Testis (tissue), 3 donors: ENCODE results near the gene APPL1. TPM values are rescaled to one million over a fixed set of nuclear protein-coding genes. Genes with fewer than 3 reads are reported as not detected.

Experiments used
- DNase-seq: peaks from one replicate; pipeline ENCODE4 v3.0.0-alpha.2; 2019
- H3K27ac ChIP-seq, 2 donors: fragments of 200-600 bp; sonication (generic); one replicate each; pipeline ENCODE4 v1.5.1; 2019
- H3K27me3 ChIP-seq: fragments of 200-600 bp; sonication (generic); one replicate; pipeline ENCODE4 v1.5.1; 2019
- H3K36me3 ChIP-seq: fragments of 200-600 bp; sonication (generic); one replicate; pipeline ENCODE4 v1.5.1; 2017; ENCODE audit warnings: low read depth; ENCODE audit errors: missing control alignments
- H3K4me1 ChIP-seq: fragments of 200-600 bp; sonication (generic); one replicate; pipeline ENCODE4 v1.5.1; 2019
- H3K4me3 ChIP-seq, 2 donors: fragments of 200-600 bp; sonication (generic); one replicate each; pipeline ENCODE4 v1.5.1; 2017 to 2019
- H3K9me3 ChIP-seq: fragments of 200-600 bp; sonication (generic); one replicate; pipeline ENCODE4 v1.5.1; 2017
- POLR2A ChIP-seq: fragments of 450-650 bp; IDR thresholded peaks from one replicate; pipeline ENCODE4 v1.6.1; 2017; ENCODE audit warnings: antibody characterized with exemption, mild to moderate bottlenecking, moderate library complexity
- WGBS, 2 donors: methylation state at CpG; one replicate each; pipeline ENCODE4 v1.1.5; 2018; 5-methylcytosine and 5-hydroxymethylcytosine counted together
- intact Hi-C: fragments of 100-400 bp; cut with DNase I; formaldehyde crosslinking; loops from one replicate; pipeline ENCODE4 v1.15.1; 2023; ENCODE audit warnings: low total_unique reads
- polyA plus RNA-seq: library from polyadenylated mRNA; stranded (reverse); fragments of 350-450 nt; fragmentation: Illumina TruSeq; extraction: RNeasy Lipid Tissue Mini Kit (QIAGEN cat#74804); gene quantifications from one replicate; pipeline ENCODE4 v1.2.3, GENCODE V29; 2014; ENCODE audit warnings: low read depth, low replicate concordance; ENCODE audit not compliant: insufficient read depth
- total RNA-seq, 2 donors: library from RNA; depleted of rRNA; stranded (reverse); fragments of >200 nt; gene quantifications; one replicate each; pipeline ENCODE4 v1.2.3, GENCODE V29; 2016
- TF ChIP-seq, protein P1 (sequence below), 3 experiments: fragments of 450-650 bp in 2 of 3; fragments of 200-600 bp in 1 of 3; sonication (generic) in 1 of 3; IDR thresholded peaks; one replicate each; pipeline ENCODE4 v1.5.1; 2016 to 2019; ENCODE audit warnings: antibody characterized with exemption in 3 of 3, mild to moderate bottlenecking in 2 of 3, moderate library complexity in 1 of 3

The APPL1 gene
- total and polyA plus RNA-seq, 3 donors from 2014 or later = 26.6 to 48.5 (median 47.4) TPM

DNA sequence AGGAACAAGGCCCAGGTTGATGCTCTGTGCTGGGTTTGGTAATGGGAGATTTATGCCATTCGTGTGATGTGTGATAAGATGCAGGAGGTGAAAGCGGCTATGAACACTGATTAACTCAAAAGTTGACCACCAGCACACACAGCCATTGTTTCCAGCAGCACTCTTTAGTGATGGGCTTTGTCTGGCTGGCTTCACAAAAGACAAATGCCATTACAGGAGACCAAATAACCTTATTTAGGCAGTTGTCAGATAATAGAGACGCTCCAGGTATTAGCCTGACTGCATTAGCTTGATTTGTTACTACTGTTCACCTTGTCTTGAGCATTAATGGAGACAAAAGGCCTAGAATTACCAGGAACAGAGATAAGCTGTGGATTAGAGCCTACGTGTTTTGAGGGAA, 32.9 kb upstream of the APPL1 start:
- intact Hi-C loops = no loop called here
- H3K4me3 ChIP-seq = no peak overlapping the region
- H3K9me3 ChIP-seq = no peaks in the 10 kb centered on the region
- H3K4me1 ChIP-seq = no peaks in the 10 kb centered on the region
- no peak for DNase-seq
- TF ChIP-seq, protein P1, sequence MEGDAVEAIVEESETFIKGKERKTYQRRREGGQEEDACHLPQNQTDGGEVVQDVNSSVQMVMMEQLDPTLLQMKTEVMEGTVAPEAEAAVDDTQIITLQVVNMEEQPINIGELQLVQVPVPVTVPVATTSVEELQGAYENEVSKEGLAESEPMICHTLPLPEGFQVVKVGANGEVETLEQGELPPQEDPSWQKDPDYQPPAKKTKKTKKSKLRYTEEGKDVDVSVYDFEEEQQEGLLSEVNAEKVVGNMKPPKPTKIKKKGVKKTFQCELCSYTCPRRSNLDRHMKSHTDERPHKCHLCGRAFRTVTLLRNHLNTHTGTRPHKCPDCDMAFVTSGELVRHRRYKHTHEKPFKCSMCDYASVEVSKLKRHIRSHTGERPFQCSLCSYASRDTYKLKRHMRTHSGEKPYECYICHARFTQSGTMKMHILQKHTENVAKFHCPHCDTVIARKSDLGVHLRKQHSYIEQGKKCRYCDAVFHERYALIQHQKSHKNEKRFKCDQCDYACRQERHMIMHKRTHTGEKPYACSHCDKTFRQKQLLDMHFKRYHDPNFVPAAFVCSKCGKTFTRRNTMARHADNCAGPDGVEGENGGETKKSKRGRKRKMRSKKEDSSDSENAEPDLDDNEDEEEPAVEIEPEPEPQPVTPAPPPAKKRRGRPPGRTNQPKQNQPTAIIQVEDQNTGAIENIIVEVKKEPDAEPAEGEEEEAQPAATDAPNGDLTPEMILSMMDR (IDR thresholded peaks at IDR 0.05) = no peak
- no peak for TF ChIP-seq POLR2A
- H3K27ac ChIP-seq = no peak overlapping the region
- WGBS, 2 donors = 88 to 93% methylated on average over 4 of the region's 4 CpGs
- H3K27me3 ChIP-seq = no peaks in the 10 kb centered on the region
- no peaks in the 10 kb centered on the region for H3K36me3 ChIP-seq

DNA sequence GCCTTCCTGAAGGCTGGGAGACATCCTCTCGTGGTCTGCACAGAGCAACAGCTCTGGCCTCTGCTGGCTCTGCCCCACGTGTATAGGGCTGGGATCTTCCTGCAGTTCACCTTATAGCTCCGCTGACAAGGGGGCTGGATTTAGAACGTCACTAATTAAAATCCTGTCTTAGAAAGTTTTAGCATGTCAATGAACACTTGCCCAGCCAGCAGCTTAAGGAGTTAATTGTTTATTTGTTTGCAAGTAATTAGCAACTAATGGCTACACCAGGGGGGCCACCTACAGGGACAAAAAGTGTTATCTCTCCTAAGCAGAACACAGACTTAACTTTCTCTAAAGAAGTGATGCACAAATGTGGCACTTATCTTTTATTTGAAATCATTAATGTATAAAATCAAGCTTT, 27.6 kb upstream of the APPL1 start, which contains the start of gene HESX1:
TSS of gene HESX1 (minus strand) at position 84 of the 403 bp plus-strand sequence. CDS start at position 24, 60 bp downstream.
- H3K9me3 ChIP-seq = no peaks in the 10 kb centered on the region
- no peaks in the 10 kb centered on the region for H3K27me3 ChIP-seq
- H3K4me3 ChIP-seq = no peak within 1 kb of the TSS
- no peaks in the 10 kb centered on the region for H3K4me1 ChIP-seq
- 62 to 83% methylated on average over 3 to 4 of the region's 4 CpGs for WGBS, 2 donors
- intact Hi-C loops = no loop called here
- H3K27ac ChIP-seq = no peak within 1 kb of the TSS
- DNase-seq = no peak
- TF ChIP-seq, protein P1 (IDR thresholded peaks at IDR 0.05) = no peak
- TF ChIP-seq POLR2A = no peak
- no peaks in the 10 kb centered on the region for H3K36me3 ChIP-seq

DNA sequence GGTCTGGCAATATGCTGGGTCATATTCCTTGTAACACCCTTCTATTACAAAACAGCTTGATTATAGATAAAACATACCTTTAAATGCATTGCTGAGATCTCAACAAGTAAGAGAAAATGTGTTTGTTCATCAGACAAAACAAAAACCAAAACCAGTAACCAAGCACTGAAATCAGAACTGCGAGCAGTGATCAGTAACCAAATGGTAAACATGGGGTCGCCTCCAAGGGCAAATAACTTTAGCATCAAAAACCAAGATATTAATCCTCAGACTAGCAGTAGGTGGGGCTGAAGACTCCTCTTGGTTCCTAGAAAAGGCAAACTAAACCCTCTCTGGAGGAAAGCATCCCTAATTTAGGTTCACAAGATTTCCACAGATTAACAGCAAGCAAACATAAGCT, 21.1 kb upstream of the APPL1 start:
- no peaks in the 10 kb centered on the region for H3K4me1 ChIP-seq
- TF ChIP-seq POLR2A = no peak
- TF ChIP-seq, protein P1 (IDR thresholded peaks at IDR 0.05) = no peak
- H3K9me3 ChIP-seq = no peaks in the 10 kb centered on the region
- no peak for DNase-seq
- H3K27ac ChIP-seq = no peak overlapping the region
- no peaks in the 10 kb centered on the region for H3K36me3 ChIP-seq
- intact Hi-C loops = no loop called here
- no peaks in the 10 kb centered on the region for H3K27me3 ChIP-seq
- H3K4me3 ChIP-seq = no peak overlapping the region
- WGBS, 2 donors = 82 to 91% methylated on average over 2 of the region's 2 CpGs

DNA sequence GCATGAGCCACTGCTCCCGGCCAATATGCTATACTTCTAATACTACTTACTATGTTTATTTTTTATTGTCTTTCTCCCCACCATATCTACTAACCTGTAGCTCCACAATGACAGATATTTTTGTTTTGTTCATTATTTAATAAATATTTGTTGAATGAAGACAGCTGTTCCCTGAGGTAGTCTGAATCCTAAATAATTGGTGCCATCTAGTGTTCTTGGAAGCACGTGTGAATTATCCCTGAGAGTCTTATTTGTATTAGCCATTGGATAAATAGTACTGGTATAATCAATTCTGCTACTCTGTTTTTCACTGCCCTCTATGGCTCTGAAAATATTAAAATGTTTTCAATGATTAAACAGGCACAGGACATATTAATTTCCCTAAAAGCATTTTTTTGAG, 5.6 kb upstream of the APPL1 start:
- no peaks in the 10 kb centered on the region for H3K9me3 ChIP-seq
- TF ChIP-seq POLR2A = no peak
- TF ChIP-seq, protein P1 (IDR thresholded peaks at IDR 0.05) = peak in 1 of 3 experiments; percentile 15
- no peak for DNase-seq
- peaks cover 3% of the 10 kb centered on the region for H3K4me1 ChIP-seq
- H3K4me3 ChIP-seq = no peak overlapping the region
- intact Hi-C loops = no loop called here
- WGBS, 2 donors = 61 to 73% methylated on average over 2 of the region's 2 CpGs
- no peaks in the 10 kb centered on the region for H3K36me3 ChIP-seq
- no peak overlapping the region for H3K27ac ChIP-seq
- no peaks in the 10 kb centered on the region for H3K27me3 ChIP-seq

DNA sequence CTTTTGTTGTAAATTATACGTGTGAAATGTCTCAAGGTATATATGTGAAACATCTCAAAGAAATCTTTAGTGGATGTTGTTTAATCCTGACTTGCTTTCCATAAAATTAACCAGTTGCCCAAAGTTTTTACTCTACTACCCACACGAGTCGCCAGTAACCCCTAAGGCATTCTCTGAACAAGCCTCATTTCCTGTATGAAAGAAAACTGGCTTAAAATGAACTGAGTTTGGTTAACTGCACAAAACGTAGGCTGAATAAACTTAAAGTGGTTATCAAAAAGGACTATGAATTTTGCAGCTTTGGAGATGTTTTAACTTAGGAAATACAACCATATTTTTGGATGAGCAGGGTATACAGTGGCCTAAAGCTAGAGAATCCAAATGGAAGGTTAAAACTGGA, 2.7 kb upstream of the APPL1 start:
- peaks cover 8% of the 10 kb centered on the region for H3K4me1 ChIP-seq
- TF ChIP-seq POLR2A = no peak
- TF ChIP-seq, protein P1 (IDR thresholded peaks at IDR 0.05) = no peak
- no peak overlapping the region for H3K27ac ChIP-seq
- 66 to 79% methylated on average over 4 of the region's 4 CpGs for WGBS, 2 donors
- intact Hi-C loops = no loop called here
- H3K9me3 ChIP-seq = no peaks in the 10 kb centered on the region
- no peaks in the 10 kb centered on the region for H3K36me3 ChIP-seq
- H3K27me3 ChIP-seq = no peaks in the 10 kb centered on the region
- no peak for DNase-seq
- no peak overlapping the region for H3K4me3 ChIP-seq
